BJ (cell line): ENCODE data around the gene DOK1. TPM values are rescaled to one million over a fixed set of nuclear protein-coding genes. Genes with fewer than 3 reads are reported as not detected.

Experiments used
- CTCF ChIA-PET: fragments of 350-600 bp; formaldehyde crosslinking; extraction: SDS; loops from one replicate; lab custom pipeline; 2021; ENCODE audit warnings: antibody characterized with exemption, inconsistent platforms; lab: Yijun Ruan, JAX
- POLR2A ChIA-PET: fragments of 300-600 bp; sonication (Branson Sonifier 250); formaldehyde crosslinking; extraction: SDS; loops from one replicate; lab custom pipeline; 2021; ENCODE audit warnings: antibody characterized with exemption; lab: Charles Lee
- DNase-seq: peaks from one replicate; pipeline ENCODE4 v3.0.0-alpha.2; 2011; ENCODE audit warnings: low read depth
- H3K27me3 ChIP-seq: 2 replicates; pipeline ENCODE4 v1.6.0; 2011; ENCODE audit warnings: low read length; ENCODE audit not compliant: control insufficient read depth, insufficient read depth
- H3K36me3 ChIP-seq: 2 replicates; pipeline ENCODE4 v1.5.1; 2011; ENCODE audit warnings: low read length; ENCODE audit not compliant: control insufficient read depth, insufficient read depth
- H3K4me3 ChIP-seq: 2 replicates; pipeline ENCODE4 v1.5.1; 2011; ENCODE audit warnings: low read depth, mild to moderate bottlenecking, control low read depth, low read length
- polyA plus RNA-seq: library from polyadenylated mRNA; depleted of rRNA; stranded (reverse); fragments of >200 nt; gene quantifications from 2 replicates; pipeline ENCODE4 v1.2.3, GENCODE V29; 2011
- TF ChIP-seq, protein P1 (sequence below): IDR thresholded peaks from 2 replicates; pipeline ENCODE4 v1.5.1; 2011; ENCODE audit warnings: low read depth, mild to moderate bottlenecking, control low read depth, inconsistent platforms, low read length, moderate library complexity; ENCODE audit not compliant: insufficient read depth

The DOK1 gene
- polyA plus RNA-seq, 1 experiment: 28.7 TPM

DNA sequence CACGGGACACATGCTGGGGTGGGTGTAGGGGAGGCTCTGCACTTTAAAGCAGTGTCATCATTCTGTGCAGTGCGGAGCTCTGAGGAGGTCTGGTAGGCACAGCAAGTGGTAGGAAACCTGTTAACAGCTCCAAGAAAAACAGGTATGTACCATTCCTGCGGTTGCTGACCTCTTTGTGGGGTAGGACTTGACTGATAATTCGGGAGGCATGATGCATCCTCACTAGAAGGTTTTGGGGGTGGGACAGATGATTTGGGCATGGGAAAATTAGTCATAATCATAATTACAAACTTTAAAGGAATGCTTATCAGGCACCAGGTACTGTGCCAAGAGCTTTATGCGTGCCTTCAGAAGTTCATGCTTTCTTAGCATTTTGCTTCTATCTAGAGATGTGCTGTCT is 9.7 kb downstream of the DOK1 start:
- no peaks in the 10 kb centered on the region for H3K27me3 ChIP-seq
- CTCF ChIA-PET: interaction anchor here (0.7 kb wide), 1 partner anchor 12 kb away, joined by 3 read pairs; no protein-coding TSS in a partner anchor
- DNase-seq: no peak
- H3K4me3 ChIP-seq: no peak overlapping the region
- TF ChIP-seq, protein P1, sequence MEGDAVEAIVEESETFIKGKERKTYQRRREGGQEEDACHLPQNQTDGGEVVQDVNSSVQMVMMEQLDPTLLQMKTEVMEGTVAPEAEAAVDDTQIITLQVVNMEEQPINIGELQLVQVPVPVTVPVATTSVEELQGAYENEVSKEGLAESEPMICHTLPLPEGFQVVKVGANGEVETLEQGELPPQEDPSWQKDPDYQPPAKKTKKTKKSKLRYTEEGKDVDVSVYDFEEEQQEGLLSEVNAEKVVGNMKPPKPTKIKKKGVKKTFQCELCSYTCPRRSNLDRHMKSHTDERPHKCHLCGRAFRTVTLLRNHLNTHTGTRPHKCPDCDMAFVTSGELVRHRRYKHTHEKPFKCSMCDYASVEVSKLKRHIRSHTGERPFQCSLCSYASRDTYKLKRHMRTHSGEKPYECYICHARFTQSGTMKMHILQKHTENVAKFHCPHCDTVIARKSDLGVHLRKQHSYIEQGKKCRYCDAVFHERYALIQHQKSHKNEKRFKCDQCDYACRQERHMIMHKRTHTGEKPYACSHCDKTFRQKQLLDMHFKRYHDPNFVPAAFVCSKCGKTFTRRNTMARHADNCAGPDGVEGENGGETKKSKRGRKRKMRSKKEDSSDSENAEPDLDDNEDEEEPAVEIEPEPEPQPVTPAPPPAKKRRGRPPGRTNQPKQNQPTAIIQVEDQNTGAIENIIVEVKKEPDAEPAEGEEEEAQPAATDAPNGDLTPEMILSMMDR: no peak
- no peaks in the 10 kb centered on the region for H3K36me3 ChIP-seq
- POLR2A ChIA-PET: no interaction called here

DNA sequence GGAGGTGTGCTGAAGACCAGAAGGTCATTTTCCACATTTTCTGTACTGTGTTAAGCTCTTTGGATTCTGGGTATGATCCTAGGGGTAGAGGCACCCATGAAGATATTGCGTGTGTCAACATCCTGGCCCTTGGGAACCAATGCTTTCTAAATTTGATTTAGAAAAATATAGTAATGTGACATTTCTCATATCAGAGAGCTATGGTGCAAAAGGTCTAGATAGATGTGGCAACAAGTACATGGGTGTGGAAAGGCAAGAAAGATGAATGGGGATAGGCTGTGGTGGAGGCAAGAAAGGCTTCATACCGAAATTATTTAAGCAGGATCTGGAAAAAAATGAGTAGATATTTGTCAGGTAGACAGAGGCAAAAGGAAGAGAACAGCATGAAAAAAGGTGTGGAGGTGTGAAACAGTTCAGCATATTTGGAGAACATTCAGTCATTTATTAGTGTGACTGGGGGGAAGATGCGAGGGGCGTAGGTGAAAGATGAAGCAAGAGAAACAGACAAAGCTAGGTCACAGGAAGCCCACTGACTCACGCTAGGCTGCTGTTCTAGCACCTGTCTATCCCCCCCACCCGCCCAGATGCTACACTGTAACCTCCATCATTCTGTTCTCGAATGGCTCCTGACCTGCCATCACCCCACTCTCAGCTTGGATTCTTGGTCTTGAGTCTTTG is 11.7 kb downstream of the DOK1 start:
- CTCF ChIA-PET: interaction anchor here (0.8 to 3.5 kb wide), 5 partner anchors 9 to 22 kb away, joined by 3 to 13 read pairs (median 5); partner anchors contain the start of gene LOXL3
- no peaks in the 10 kb centered on the region for H3K36me3 ChIP-seq

GRCh38 chr2:74566754-74567085 is 12.2 kb downstream of the DOK1 start:
- ChIA-PET CTCF (interaction anchor here (0.8 to 3.5 kb wide), 6 partner anchors 9 to 84 kb away, joined by 3 to 13 read pairs (median 4); partner anchors contain the start of genes CCDC142, LOXL3 and TTC31), POLR2A (interaction anchor here (0.6 to 2.4 kb wide), 4 partner anchors 9 to 63 kb away, joined by 3 to 9 read pairs (median 4); partner anchors contain the start of gene LOXL3)
- H3K27me3 ChIP-seq: no peaks in the 10 kb centered on the region
- no peaks in the 10 kb centered on the region for H3K36me3 ChIP-seq
- TF ChIP-seq, protein P1: no peak
- DNase-seq: peak; percentile 96
- H3K4me3 ChIP-seq: no peak overlapping the region

More for the DNA sequence above, 11.7 kb downstream of the DOK1 start:
- Histone ChIP-seq H3K27me3 (no peaks in the 10 kb centered on the region), H3K4me3 (no peak overlapping the region)
- TF ChIP-seq, protein P1: no peak
- POLR2A ChIA-PET: interaction anchor here (1.1 to 2.4 kb wide), 2 partner anchors 10 to 11 kb away, joined by 6 to 9 read pairs; no protein-coding TSS in a partner anchor
- DNase-seq: no peak

GRCh38 chr2:74567881-74568280 is 13.4 kb downstream of the DOK1 start:
- DNase-seq: peak; percentile 66
- no peaks in the 10 kb centered on the region for H3K36me3 ChIP-seq
- TF ChIP-seq, protein P1: no peak
- H3K4me3 ChIP-seq: no peak overlapping the region
- CTCF ChIA-PET: interaction anchor here (1.0 to 3.5 kb wide), 5 partner anchors 9 to 85 kb away, joined by 3 to 13 read pairs (median 4); partner anchors contain the start of genes CCDC142 and TTC31
- no peaks in the 10 kb centered on the region for H3K27me3 ChIP-seq
- POLR2A ChIA-PET: interaction anchor here (2.4 kb wide), 1 partner anchor 8 kb away, joined by 9 read pairs; no protein-coding TSS in a partner anchor

GRCh38 chr2:74569686-74570085 is 15.2 kb downstream of the DOK1 start:
- H3K27me3 ChIP-seq: no peaks in the 10 kb centered on the region
- H3K36me3 ChIP-seq: no peaks in the 10 kb centered on the region
- H3K4me3 ChIP-seq: no peak overlapping the region
- ChIA-PET CTCF (interaction anchor here (1.4 kb wide), 1 partner anchor 87 kb away, joined by 3 read pairs; the partner anchor contains the start of genes CCDC142 and TTC31), POLR2A (no interaction called here)
- no peak for DNase-seq
- TF ChIP-seq, protein P1: no peak
